ENCODE data around the gene TNFRSF18.
"Not testable (repeated sequence)": the region's sequence is repeated elsewhere in the genome, so short reads cannot be mapped to it uniquely, and the experiment has no call there.

Gene TNFRSF18

GRCh38 chr1:1206376-1206965 is at the start of gene TNFRSF18:
Gene TNFRSF18, minus strand, starts transcription at chr1:1206592. Its CDS starts 21 bp downstream, at chr1:1206571.
- DNase-seq: no peak

- no peak for DNase-seq
Measured at GRCh38 chr1:1255611-1256010, 49.2 kb upstream of the TNFRSF18 start.

- no peak for DNase-seq
Measured at GRCh38 chr1:1255078-1255477, 48.7 kb upstream of the TNFRSF18 start.

- no peak for DNase-seq
Measured at GRCh38 chr1:1254667-1254998, 48.2 kb upstream of the TNFRSF18 start.

GRCh38 chr1:1253972-1254666 is 47.7 kb upstream of the TNFRSF18 start:
- no peak for DNase-seq

GRCh38 chr1:1253314-1253713 is 46.9 kb upstream of the TNFRSF18 start:
- no peak for DNase-seq

- no peak for DNase-seq
Measured at GRCh38 chr1:1250786-1251284, 44.4 kb upstream of the TNFRSF18 start.

GRCh38 chr1:1248009-1248913 is 41.9 kb upstream of the TNFRSF18 start:
- not testable (repeated sequence) for DNase-seq

- no peak for DNase-seq
Measured at GRCh38 chr1:1247341-1247913, 41.0 kb upstream of the TNFRSF18 start.

- DNase-seq: no peak
Measured at GRCh38 chr1:1246577-1247340, 40.4 kb upstream of the TNFRSF18 start, which contains the start of gene C1QTNF12. Gene C1QTNF12, minus strand, starts transcription at chr1:1246722. Its CDS starts 32 bp downstream, at chr1:1246690.

GRCh38 chr1:1245817-1246576 is 39.6 kb upstream of the TNFRSF18 start:
- DNase-seq: no peak

GRCh38 chr1:1245178-1245816 is 38.9 kb upstream of the TNFRSF18 start:
- no peak for DNase-seq

GRCh38 chr1:1244192-1244811 is 37.9 kb upstream of the TNFRSF18 start:
- DNase-seq: no peak

GRCh38 chr1:1243807-1244191 is 37.4 kb upstream of the TNFRSF18 start:
- no peak for DNase-seq

- DNase-seq: no peak
Measured at GRCh38 chr1:1243266-1243660, 36.9 kb upstream of the TNFRSF18 start.

GRCh38 chr1:1242461-1243265 is 36.3 kb upstream of the TNFRSF18 start:
- no peak for DNase-seq

- no peak for DNase-seq
Measured at GRCh38 chr1:1241588-1242219, 35.3 kb upstream of the TNFRSF18 start.

GRCh38 chr1:1240822-1241587 is 34.6 kb upstream of the TNFRSF18 start:
- DNase-seq: no peak

All from inflammatory macrophage treated with lipopolysaccharide for 4 hours (primary cell).